GM19351 (cell line): Measurements from ENCODE around the gene OPN4.

Experiments
- ATAC-seq: cut with Tn5 transposase; IDR thresholded peaks from one replicate; pipeline ENCODE4 v1.9.1; 2021; ENCODE audit warnings: mild to moderate bottlenecking, moderate library complexity; ENCODE audit not compliant: unreplicated experiment

Gene OPN4

DNA sequence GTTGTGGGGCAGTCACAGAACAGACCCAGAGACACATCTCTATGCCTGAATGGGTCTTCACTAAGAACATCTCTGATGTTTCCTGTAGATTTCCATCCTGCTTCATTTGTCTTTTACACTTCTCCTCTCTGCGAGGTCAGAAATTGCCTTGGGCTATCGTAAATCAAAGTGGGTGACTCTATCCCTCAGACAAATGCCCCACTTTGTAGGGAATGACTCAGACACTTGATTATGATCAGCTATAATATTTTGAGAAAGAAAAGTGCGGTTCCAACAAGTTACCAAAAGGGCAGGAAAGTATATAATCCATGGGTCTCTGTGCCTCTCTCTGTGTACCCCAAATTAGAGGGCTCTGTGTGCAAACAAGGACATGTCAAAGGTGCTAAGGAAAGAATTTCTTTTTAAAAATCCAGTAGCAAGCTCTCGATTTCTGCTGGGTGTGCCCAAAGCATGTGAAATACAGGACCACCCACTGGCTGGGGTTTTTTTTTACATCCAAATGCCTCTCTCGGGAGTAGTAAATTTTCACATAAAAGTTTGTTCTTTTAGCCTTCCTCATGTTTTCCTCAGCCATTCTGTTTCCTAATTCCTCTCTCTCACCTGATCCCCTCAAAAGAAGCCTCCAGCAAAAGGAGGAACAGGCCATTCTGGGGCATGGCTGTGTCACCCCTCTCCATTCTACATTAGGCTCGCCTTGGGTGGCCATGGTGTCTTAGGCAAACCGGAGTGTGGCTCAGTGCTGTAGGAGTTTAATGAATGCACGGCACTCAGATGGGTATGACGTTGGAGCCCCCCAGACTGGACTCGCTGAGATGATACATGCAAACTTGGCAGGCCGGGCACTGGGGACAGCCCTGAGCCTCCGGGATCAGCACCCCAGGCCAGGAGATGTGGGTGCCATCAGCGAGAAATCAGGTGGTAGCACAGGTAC is 6.3 kb upstream of the OPN4 start:
- ATAC-seq: no peak

GRCh38 chr10:86648704-86649427 is 5.5 kb upstream of the OPN4 start:
- ATAC-seq: no peak

DNA sequence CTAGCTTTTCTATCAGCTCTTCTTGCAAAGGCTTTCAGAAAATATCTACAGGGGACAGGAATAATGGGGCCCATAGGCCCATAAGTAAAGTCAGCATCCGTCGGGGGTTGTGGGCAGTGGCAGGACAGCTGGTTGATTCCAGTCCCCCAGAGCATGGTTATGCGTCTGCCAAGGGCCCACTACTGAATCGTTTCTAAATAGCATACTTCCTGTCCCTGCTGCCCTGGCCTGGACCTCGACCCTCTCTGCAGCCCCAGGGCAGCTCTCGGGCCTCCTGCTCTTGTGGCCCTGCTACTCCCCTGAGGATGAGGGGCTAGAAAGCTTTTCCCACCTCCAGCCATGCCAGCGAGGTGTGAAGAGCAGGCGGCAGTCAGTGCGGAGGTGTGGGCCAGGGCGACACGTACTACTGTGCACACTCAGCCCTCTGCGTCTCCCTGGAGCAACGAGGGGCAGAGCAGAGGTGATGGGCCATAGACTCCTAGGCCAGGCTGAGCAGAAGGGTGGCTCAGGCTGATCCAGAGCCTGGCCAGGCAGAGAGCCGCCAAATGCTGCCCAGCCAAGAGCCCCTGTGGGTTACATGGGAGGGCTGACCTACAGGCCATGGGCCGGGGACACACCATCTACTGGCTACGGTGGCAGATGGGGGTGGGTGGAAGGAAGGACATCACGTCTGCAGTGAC is 4.7 kb upstream of the OPN4 start:
- no peak for ATAC-seq

DNA sequence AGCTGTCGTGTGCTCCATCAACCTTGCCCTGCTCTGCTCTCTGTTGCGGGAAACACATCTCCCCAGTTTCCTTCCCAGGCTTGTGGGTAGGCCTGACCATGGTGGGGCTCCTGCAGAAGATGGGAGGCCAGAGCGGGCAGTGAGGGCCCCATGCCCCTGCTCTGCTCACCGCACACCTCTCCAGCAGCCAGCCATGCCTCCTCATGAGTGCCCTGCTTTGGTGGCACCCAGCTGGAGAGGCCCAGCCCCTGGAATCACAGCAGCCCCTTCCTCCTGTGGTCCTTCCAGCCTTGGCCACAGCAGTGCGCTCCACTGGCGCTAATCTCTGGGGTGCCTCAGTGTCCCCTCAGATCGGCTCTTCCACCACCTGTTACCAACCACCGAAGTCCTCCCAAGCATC is 4.2 kb upstream of the OPN4 start:
- ATAC-seq: no peak

GRCh38 chr10:86651021-86651471 is 3.3 kb upstream of the OPN4 start:
- ATAC-seq: no peak

DNA sequence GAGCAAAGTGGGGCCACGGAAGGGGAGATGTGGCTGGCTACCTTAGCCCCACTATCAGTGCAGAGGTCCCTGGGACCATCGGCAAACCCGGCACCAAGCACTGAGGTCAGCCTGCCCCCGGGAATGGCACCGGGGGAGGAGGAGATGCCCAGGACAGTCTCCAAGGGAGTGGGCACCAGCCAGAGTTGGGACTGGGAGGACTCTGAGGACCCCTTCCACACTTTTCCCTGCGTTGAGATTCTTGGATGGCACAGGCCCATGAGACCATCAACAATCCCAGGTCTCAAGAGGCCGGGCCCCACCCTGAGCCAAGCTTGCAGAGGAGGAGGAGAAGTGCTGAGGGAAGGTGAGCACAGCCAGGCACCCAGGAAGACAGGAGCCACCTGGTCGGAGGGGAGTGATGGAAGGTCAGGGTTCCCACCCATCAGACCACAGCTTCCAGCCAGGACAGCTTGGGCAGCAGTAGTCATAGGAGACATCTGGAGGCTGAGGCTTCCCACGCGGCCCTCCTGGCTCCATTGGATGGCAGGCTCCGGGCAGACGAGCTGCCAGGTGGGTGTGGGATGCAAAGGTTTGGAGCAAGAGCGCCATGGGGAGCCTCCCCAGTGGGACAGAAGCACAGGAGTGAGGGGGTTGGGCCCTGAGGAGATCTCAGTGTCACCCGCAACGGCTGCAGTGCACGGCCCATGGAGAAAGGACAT is 2.6 kb upstream of the OPN4 start:
- no peak for ATAC-seq

DNA sequence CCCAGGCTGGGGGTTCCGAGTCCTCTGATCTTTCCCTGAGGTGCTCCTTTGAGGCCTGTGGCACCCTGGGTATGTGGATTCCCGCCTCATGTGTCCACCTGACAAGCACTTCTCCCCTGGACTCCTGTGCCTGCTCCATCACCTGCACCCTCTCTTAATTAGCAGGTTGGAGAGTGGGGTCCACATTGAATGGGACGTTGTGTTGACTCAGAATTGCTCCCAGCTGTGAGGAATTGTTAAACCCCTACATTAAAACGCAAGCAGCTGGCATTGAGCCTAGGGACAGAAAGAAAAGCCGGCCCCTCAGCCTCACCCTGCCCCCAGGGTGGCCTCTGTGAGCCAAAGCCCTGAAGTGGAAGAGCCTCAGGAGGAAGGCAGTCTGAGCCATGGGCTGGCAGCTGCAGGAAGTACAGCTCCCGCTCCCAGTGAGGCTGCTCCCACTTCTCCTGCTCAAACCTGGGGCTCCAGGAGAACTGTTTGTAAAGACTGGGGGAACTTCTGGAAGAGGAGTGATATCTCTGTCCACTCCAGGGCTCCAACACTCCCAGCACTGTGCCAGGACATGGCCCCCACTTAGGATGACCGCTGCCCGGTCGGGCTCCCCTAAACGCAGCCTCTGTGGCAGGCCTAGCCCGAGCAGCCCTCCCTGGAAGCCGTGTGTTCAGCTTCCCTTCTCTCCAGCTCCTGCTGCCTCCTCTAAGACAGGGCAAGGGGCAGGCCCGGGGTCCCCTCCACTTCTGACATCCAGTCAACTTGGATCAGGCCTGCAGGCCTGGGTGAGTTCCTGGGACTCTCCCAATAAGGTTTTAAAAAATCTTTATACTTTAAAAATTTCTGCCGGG is 1.8 kb upstream of the OPN4 start:
- no peak for ATAC-seq

DNA sequence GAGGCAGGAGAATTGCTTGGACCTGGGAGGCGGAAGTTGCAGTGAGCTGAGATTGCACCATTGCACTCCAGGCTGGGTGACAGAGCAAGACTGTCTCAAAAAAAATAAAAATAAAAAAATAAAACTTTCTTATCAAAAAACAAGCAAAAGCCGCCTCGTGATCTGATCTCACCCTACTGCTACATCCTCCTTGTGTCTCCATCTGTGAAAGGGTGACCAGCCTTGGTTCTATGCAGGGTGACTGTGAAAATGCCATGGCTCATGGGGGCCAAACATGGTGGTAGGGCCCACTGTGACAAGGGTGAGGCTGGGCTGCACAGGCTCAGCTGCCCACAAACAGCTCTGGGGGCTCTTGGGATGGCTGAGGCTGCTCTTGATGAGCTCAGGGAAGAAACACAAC is 968 bp upstream of the OPN4 start:
- ATAC-seq: no peak

DNA sequence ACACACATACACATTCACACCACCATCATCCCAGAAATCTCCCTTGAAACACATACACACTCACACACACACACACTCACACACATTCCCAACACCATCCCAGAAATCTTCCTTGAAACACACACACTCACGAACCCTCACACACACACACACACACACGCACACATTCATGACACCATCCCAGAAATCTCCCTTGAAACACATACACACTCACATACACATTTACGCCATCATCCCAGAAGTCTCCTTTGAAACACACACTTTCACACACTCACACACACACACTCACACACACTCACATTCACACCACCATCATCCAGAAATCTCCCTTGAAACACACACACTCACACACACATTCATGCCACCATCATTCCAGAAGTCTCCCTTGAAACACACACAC is 360 bp upstream of the OPN4 start:
- ATAC-seq: no peak

DNA sequence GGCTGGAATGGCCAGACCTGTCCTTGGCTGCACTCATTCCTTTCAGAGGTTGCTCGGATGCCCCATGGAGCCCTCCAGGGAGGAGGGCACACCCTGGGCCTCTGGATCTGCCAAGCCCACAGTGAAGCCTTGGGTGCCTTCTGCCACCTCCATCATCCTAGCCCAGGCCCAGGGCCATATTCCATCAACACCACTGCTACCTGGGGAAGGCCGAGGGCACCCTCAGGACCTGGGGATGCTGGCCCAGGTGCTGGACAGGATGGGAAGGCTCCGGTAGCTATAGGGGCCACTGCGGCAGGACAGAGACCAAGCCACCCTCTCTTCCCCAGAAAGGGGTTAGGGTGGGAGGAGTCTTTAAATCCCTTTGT is 810 bp downstream of the OPN4 start:
- no peak for ATAC-seq

GRCh38 chr10:86655596-86655995 is 1.2 kb downstream of the OPN4 start:
- no peak for ATAC-seq

DNA sequence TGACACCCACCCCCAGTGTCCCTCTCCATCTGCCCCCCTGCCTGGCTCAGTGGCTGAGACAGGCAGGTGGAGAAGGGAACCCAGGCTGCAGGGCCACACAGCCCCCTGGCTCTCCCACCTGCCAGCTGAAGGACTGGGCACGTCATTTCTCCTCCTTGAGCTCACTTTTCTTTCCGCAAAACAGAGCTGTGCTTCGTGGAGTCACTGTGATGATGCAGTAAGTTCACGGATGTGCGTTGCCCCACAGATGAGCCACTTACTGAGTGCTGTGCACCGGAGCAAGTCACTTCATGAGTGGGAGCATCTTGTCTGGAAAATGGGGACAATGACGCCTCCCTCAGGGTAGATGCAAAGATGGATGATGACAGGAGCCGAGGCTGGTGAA is 2.7 kb downstream of the OPN4 start:
- ATAC-seq: no peak

DNA sequence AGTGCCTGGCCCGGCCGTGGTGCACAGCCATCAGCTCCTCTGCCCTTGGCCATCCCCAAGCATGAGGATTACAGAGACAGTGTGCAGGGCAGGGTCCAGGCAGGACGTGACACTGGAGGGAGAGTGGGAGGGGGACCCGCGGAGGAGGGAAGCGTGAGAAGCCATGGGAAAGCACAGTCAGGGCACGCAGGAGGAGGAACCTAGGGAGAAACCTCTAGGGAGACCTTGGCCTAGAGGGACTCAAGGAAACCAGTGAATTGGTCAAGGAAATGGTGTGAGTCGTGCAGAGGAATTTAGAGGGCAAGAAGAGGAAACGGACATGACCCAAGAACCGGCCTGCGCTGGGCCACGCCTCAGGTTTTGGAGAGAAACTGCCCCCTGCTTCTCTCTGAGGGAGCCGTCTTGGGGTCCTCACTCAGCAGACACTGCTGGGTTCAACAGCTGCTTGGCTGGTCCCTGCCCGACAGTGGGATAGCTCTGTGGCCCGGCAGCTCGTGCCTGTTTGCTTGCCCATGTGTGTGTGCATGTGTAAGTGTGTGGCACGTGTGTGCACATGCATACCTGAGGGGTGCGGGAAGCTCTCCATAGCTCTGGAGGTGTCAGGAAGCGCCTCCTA is 3.2 kb downstream of the OPN4 start:
- ATAC-seq: no peak

DNA sequence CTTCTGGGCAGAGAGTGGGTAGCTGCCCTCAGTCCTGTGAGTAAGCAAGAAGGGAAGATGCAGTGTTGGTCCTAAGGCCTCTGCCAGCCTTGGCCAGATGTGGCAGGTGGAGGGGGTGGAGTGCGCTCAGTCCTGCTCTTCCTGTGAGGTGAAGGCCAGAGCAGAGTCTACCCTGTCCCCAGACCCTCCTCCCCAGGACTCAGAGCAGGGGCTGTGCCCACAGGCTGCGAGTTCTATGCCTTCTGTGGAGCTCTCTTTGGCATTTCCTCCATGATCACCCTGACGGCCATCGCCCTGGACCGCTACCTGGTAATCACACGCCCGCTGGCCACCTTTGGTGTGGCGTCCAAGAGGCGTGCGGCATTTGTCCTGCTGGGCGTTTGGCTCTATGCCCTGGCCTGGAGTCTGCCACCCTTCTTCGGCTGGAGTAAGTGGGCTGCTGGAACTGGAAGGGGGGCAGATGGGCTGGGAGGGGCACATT is 4.0 kb downstream of the OPN4 start:
- ATAC-seq: no peak

DNA sequence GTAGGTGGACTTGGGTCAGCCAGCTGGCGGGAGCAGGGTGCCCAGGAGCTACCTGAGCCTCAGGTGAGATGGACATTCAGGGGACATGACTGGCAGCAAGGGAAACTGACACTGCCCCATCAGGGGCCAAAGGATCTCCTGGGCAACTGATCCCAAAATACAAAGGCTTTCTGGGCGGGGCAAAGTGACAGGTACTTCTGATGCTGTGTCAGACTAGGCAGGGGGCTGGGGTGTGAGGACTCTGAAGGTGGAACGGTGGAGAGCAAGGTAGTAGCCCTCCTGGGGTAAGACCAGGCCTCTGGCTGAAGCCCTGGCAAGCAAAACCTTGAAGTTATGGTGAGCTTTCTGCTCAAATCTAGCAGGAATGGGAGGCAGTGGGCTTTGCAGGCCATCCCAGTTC is 4.4 kb downstream of the OPN4 start:
- ATAC-seq: no peak

GRCh38 chr10:86659161-86659691 is 4.9 kb downstream of the OPN4 start:
- ATAC-seq: no peak

- no peak for ATAC-seq
Observed at GRCh38 chr10:86659721-86660453, 5.5 kb downstream of the OPN4 start.

- no peak for ATAC-seq
Observed at GRCh38 chr10:86661161-86662025, 7.0 kb downstream of the OPN4 start.
